SK-N-SH (cell line): Measurements from ENCODE around the gene JOSD2. TPM values are rescaled to one million over a fixed set of nuclear protein-coding genes. Genes with fewer than 3 reads are reported as not detected.
"Not testable (repeated sequence)": the region's sequence is repeated elsewhere in the genome, so short reads cannot be mapped to it uniquely, and the experiment has no call there.

Experiments
- CTCF ChIA-PET: fragments of 300-600, 350-600 bp; formaldehyde crosslinking; extraction: SDS; loops from one replicate; lab custom pipeline; 2021; lab: Yijun Ruan, JAX
- POLR2A ChIA-PET: fragments of 350-600 bp; sonication (Branson Sonifier 250); formaldehyde crosslinking; extraction: SDS; loops from one replicate; lab custom pipeline; 2020; ENCODE audit warnings: antibody characterized with exemption, inconsistent platforms; lab: Yijun Ruan, JAX
- DNase-seq: peaks from one replicate; pipeline ENCODE4 v3.0.0; 2012
- H2AFZ ChIP-seq: fragments of 200-600 bp; sonication (generic); 2 replicates; pipeline ENCODE4 v1.8.1; 2016; ENCODE audit warnings: antibody characterized with exemption, mild to moderate bottlenecking, low read depth
- H3F3A ChIP-seq: fragments of 200-600 bp; sonication (generic); replicated peaks from 2 replicates; pipeline ENCODE3; 2016; ENCODE audit warnings: antibody characterized with exemption, mild to moderate bottlenecking; ENCODE audit not compliant: insufficient read depth
- H3K27ac ChIP-seq, 2 experiments: fragments of 200-500 bp in 1 of 2; fragments of 200-600 bp in 1 of 2; sonication (Bioruptor generic) in 1 of 2; sonication (generic), shearing (Covaris generic) in 1 of 2; 2 replicates each; pipeline versions ENCODE4 v1.5.1 to v1.6.1; 2014 to 2016; ENCODE audit warnings: low read depth in 2 of 2, inconsistent platforms in 1 of 2, low read length in 1 of 2, mild to moderate bottlenecking in 1 of 2, mixed read lengths in 1 of 2
- H3K27me3 ChIP-seq: fragments of 200-600 bp; sonication (generic), shearing (Covaris generic); 2 replicates; pipeline ENCODE4 v1.6.1; 2016; ENCODE audit warnings: mixed run types; ENCODE audit not compliant: insufficient read depth
- H3K36me3 ChIP-seq, 2 experiments: fragments of 200-500 bp in 1 of 2; fragments of 200-600 bp in 1 of 2; sonication (Bioruptor generic) in 1 of 2; sonication (generic) in 1 of 2; replicated peaks in 1 of 2; 2 replicates each; pipeline versions ENCODE3 to v1.5.1; 2014 to 2016; ENCODE audit warnings: low read length in 1 of 2, mild to moderate bottlenecking in 1 of 2; ENCODE audit not compliant: insufficient read depth in 2 of 2, control insufficient read depth in 1 of 2
- H3K4me1 ChIP-seq, 2 experiments: fragments of 200-500 bp in 1 of 2; fragments of 200-600 bp in 1 of 2; sonication (Bioruptor generic) in 1 of 2; sonication (generic), shearing (Covaris generic) in 1 of 2; 2 replicates each; pipeline versions ENCODE4 v1.5.1 to v1.6.1; 2014 to 2016; ENCODE audit warnings: low read depth in 1 of 2, low read length in 1 of 2, mixed run types in 1 of 2; ENCODE audit not compliant: insufficient read depth in 2 of 2, control insufficient read depth in 1 of 2
- H3K4me2 ChIP-seq: fragments of 200-600 bp; sonication (generic), shearing (Covaris generic); 2 replicates; pipeline ENCODE4 v1.6.1; 2017; ENCODE audit warnings: mixed run types
- H3K4me3 ChIP-seq, 2 experiments: fragments of 200-500 bp in 1 of 2; fragments of 200-600 bp in 1 of 2; sonication (Bioruptor generic) in 1 of 2; sonication (generic), shearing (Covaris generic) in 1 of 2; 2 replicates each; pipeline versions ENCODE4 v1.5.1 to v1.8.1; 2014 to 2016; ENCODE audit warnings: low read depth in 2 of 2, inconsistent platforms in 1 of 2, low read length in 1 of 2, mild to moderate bottlenecking in 1 of 2, mixed read lengths in 1 of 2, moderate library complexity in 1 of 2
- H3K79me2 ChIP-seq: fragments of 200-600 bp; sonication (generic); 2 replicates; pipeline ENCODE4 v1.8.1; 2017; ENCODE audit warnings: mild to moderate bottlenecking; ENCODE audit not compliant: insufficient read depth
- H3K9ac ChIP-seq: fragments of 200-600 bp; sonication (generic); 2 replicates; pipeline ENCODE4 v1.6.1; 2017; ENCODE audit warnings: mixed run types
- H3K9me2 ChIP-seq: fragments of 200-600 bp; sonication (generic); 2 replicates; pipeline ENCODE4 v1.6.1; 2017; ENCODE audit warnings: mixed run types
- H3K9me3 ChIP-seq: fragments of 200-600 bp; sonication (generic); 2 replicates; pipeline ENCODE4 v1.6.1; 2017; ENCODE audit warnings: mixed run types, mild to moderate bottlenecking, moderate library complexity
- H4K20me1 ChIP-seq: fragments of 200-600 bp; sonication (generic); 2 replicates; pipeline ENCODE4 v1.6.1; 2017; ENCODE audit warnings: mild to moderate bottlenecking, mixed run types; ENCODE audit not compliant: insufficient read depth
- CHD2 ChIP-seq: fragments of 150-350 bp; IDR thresholded peaks from 2 replicates; pipeline ENCODE4 v1.6.1; 2018; ENCODE audit warnings: low read length; ENCODE audit not compliant: partially characterized antibody
- ELF1 ChIP-seq: IDR thresholded peaks from 2 replicates; pipeline ENCODE4 v1.4.0; 2012
- EP300 ChIP-seq, 2 experiments: IDR thresholded peaks; 2 replicates each; pipeline versions ENCODE4 v1.4.0 to v1.6.1; 2012; ENCODE audit warnings: borderline replicate concordance in 1 of 2, low read depth in 1 of 2, low read length in 1 of 2
- FOXM1 ChIP-seq: IDR thresholded peaks from 2 replicates; pipeline ENCODE4 v1.4.0; 2012; ENCODE audit warnings: low read depth, mild to moderate bottlenecking
- GATA2 ChIP-seq: sonication (generic); formaldehyde crosslinking; IDR thresholded peaks from 2 replicates; pipeline ENCODE4 v1.5.0; 2020; ENCODE audit warnings: mild to moderate bottlenecking, missing genetic modification reagents
- JUND ChIP-seq: IDR thresholded peaks from 2 replicates; pipeline ENCODE4 v1.4.0; 2012
- MEF2A ChIP-seq: IDR thresholded peaks from 2 replicates; pipeline ENCODE4 v1.4.0; 2012; ENCODE audit warnings: low read depth, borderline replicate concordance
- MXI1 ChIP-seq: IDR thresholded peaks from 2 replicates; pipeline ENCODE4 v1.6.1; 2012; ENCODE audit warnings: mild to moderate bottlenecking, low read depth, low read length, improper control_type of control experiment
- NFIC ChIP-seq: IDR thresholded peaks from 2 replicates; pipeline ENCODE4 v1.4.0; 2012; ENCODE audit warnings: borderline replicate concordance
- POLR2AphosphoS5 ChIP-seq: IDR thresholded peaks from 2 replicates; pipeline ENCODE4 v1.6.1; 2012; ENCODE audit warnings: low read depth, low read length
- RAD21 ChIP-seq: IDR thresholded peaks from 2 replicates; pipeline ENCODE4 v1.6.1; 2012; ENCODE audit warnings: mild to moderate bottlenecking, low read length
- RCOR1 ChIP-seq: fragments of 150-350 bp; IDR thresholded peaks from 2 replicates; pipeline ENCODE4 v1.6.1; 2017; ENCODE audit warnings: antibody characterized with exemption, low read length
- RFX5 ChIP-seq: IDR thresholded peaks from 2 replicates; pipeline ENCODE4 v1.6.1; 2012; ENCODE audit warnings: mild to moderate bottlenecking, improper control_type of control experiment, low read length
- RXRA ChIP-seq: IDR thresholded peaks from 2 replicates; pipeline ENCODE4 v1.4.0; 2012; ENCODE audit warnings: low read depth, mild to moderate bottlenecking, borderline replicate concordance
- SMC3 ChIP-seq: IDR thresholded peaks from 2 replicates; pipeline ENCODE4 v1.6.1; 2012; ENCODE audit warnings: low read depth, low read length, improper control_type of control experiment
- TAF1 ChIP-seq: IDR thresholded peaks from 2 replicates; pipeline ENCODE4 v1.6.1; 2012; ENCODE audit warnings: low read depth, mild to moderate bottlenecking, low read length, moderate library complexity, borderline replicate concordance
- TCF12 ChIP-seq: IDR thresholded peaks from 2 replicates; pipeline ENCODE4 v1.4.0; 2012
- TEAD4 ChIP-seq: IDR thresholded peaks from 2 replicates; pipeline ENCODE4 v1.4.0; 2012; ENCODE audit warnings: mild to moderate bottlenecking, borderline replicate concordance; ENCODE audit not compliant: insufficient read depth
- WGBS: methylation state at CpG from one replicate; pipeline ENCODE4 v1.1.6; 2017; ENCODE audit warnings: low lambda C conversion rate; 5-methylcytosine and 5-hydroxymethylcytosine counted together
- polyA plus RNA-seq, 3 experiments: library from polyadenylated mRNA; depleted of rRNA; stranded (reverse); fragments of >200 nt; gene quantifications; 2 replicates each; pipeline ENCODE4 v1.2.3, GENCODE V29; 2012
- TF ChIP-seq, protein P1 (sequence below): fragments of 150-350 bp; IDR thresholded peaks from 2 replicates; pipeline ENCODE4 v1.6.1; 2017; ENCODE audit warnings: antibody characterized with exemption, low read length, low read depth, borderline replicate concordance
- TF ChIP-seq, protein P2 (sequence below): IDR thresholded peaks from 2 replicates; pipeline ENCODE4; 2012
- TF ChIP-seq, protein P3 (sequence below): IDR thresholded peaks from 2 replicates; pipeline ENCODE4 v1.4.0; 2012; ENCODE audit warnings: low read depth, borderline replicate concordance

JOSD2 gene
- polyA plus RNA-seq, 1 of the 3 experiments (the other 2 are of a cell fraction), result 81.2 TPM

DNA sequence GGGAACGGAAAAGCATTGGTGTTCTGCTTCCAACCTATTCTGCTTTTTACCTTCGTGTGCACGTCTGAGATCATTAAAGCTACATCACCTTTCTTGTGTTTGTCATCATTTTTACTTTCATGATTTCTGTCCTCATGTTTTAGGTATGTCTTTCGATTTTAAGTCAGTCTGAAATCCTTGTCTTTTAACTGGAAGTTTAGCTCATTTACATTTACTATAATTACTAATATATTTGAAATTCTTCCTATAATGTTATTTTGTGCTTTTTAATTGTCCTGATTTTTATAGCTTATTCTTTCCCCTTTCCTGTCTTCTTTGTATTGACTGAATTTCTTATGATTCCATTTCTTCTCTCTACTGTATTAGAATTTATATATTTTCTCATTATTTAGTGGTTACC is 22.0 kb upstream of the JOSD2 start:
- no peaks in the 10 kb centered on the region for H4K20me1 ChIP-seq
- no peak overlapping the region for H3K9ac ChIP-seq
- no peaks in the 10 kb centered on the region for H3K27me3 ChIP-seq
- no peaks in the 10 kb centered on the region; the same call in 1 of the 2 replicates for H3K9me3 ChIP-seq
- no peaks in the 10 kb centered on the region for H3F3A ChIP-seq
- H3K36me3 ChIP-seq, result peaks cover 0 to 13% of the 10 kb centered on the region in 2 experiments
- no peak for DNase-seq
- TF ChIP-seq GATA2 (CRISPR knock-in tag) (no peak), SMC3 (no peak), RAD21 (no peak)
- CTCF ChIA-PET, result interaction anchor here (0.9 to 1.6 kb wide), 3 partner anchors 15 to 23 kb away, joined by 3 to 4 read pairs (median 3); no protein-coding TSS in a partner anchor
- no peaks in the 10 kb centered on the region for H3K79me2 ChIP-seq
- POLR2A ChIA-PET, result interaction anchor here (0.6 kb wide), 2 partner anchors 8 to 50 kb away, joined by 3 read pairs; no protein-coding TSS in a partner anchor
- H3K27ac ChIP-seq, result no peak overlapping the region
- no peak overlapping the region for H3K4me3 ChIP-seq
- H3K4me1 ChIP-seq, result peaks cover 0 to 3% of the 10 kb centered on the region in 2 experiments; a peak in 1 of 4 replicates
- WGBS, result 58% methylated on average over 4 of the region's 4 CpGs
- no peaks in the 10 kb centered on the region for H3K9me2 ChIP-seq
- no peak overlapping the region for H2AFZ ChIP-seq
- no peak overlapping the region for H3K4me2 ChIP-seq

DNA sequence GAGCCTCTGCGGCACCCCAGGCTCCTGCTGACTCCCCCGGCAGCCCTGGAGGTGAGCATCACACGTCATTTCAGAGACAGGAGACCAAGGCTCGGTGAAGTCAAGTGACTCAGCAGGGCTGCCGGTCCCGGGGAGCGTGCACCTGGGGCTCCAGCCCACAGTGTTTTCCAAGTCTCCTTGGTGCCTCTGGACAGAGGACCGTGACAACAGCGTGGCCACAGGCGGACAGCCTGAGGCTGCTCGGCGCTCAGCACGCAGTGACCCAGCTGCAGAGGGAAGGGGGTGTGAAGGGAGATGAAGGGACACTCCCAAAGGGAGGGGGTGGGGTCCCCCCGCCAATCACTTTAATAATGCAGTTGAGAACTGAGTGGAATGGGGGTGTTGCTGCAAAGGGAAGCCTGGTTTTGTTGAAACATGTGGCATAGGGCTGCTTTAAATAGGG is 20.2 kb upstream of the JOSD2 start:
- H3K4me2 ChIP-seq, result no peak overlapping the region
- no peak overlapping the region for H3K9ac ChIP-seq
- no peaks in the 10 kb centered on the region for H3K9me2 ChIP-seq
- ChIA-PET POLR2A (no interaction called here), CTCF (no interaction called here)
- no peaks in the 10 kb centered on the region for H3K27me3 ChIP-seq
- H3K27ac ChIP-seq, result no peak overlapping the region
- H3K79me2 ChIP-seq, result no peaks in the 10 kb centered on the region
- H3K4me1 ChIP-seq, result peaks cover 0 to 3% of the 10 kb centered on the region in 2 experiments; a peak in 1 of 4 replicates
- H2AFZ ChIP-seq, result no peak overlapping the region
- DNase-seq, result no peak
- H4K20me1 ChIP-seq, result no peaks in the 10 kb centered on the region
- H3K9me3 ChIP-seq, result no peaks in the 10 kb centered on the region; the same call in 1 of the 2 replicates
- H3F3A ChIP-seq, result no peaks in the 10 kb centered on the region
- peaks cover 0 to 13% of the 10 kb centered on the region in 2 experiments for H3K36me3 ChIP-seq
- WGBS, result 68% methylated on average over 10 of the region's 14 CpGs
- TF ChIP-seq RFX5 (no peak), TEAD4 (no peak), EP300 (IDR thresholded peaks at IDR 0.05; ENCODE audit: borderline replicate concordance in 1 of 2, low read depth in 1 of 2, low read length in 1 of 2) (no peak), RCOR1 (no peak), ELF1 (no peak), TAF1 (no peak), CHD2 (no peak), RXRA (no peak), MXI1 (no peak), JUND (no peak), NFIC (no peak), FOXM1 (no peak), POLR2AphosphoS5 (no peak), MEF2A (no peak), GATA2 (CRISPR knock-in tag) (no peak), TCF12 (no peak)
- TF ChIP-seq, protein P1, sequence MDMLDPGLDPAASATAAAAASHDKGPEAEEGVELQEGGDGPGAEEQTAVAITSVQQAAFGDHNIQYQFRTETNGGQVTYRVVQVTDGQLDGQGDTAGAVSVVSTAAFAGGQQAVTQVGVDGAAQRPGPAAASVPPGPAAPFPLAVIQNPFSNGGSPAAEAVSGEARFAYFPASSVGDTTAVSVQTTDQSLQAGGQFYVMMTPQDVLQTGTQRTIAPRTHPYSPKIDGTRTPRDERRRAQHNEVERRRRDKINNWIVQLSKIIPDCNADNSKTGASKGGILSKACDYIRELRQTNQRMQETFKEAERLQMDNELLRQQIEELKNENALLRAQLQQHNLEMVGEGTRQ, result no peak
- TF ChIP-seq, protein P2, sequence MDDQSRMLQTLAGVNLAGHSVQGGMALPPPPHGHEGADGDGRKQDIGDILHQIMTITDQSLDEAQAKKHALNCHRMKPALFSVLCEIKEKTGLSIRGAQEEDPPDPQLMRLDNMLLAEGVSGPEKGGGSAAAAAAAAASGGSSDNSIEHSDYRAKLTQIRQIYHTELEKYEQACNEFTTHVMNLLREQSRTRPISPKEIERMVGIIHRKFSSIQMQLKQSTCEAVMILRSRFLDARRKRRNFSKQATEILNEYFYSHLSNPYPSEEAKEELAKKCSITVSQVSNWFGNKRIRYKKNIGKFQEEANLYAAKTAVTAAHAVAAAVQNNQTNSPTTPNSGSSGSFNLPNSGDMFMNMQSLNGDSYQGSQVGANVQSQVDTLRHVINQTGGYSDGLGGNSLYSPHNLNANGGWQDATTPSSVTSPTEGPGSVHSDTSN, result no peak
- TF ChIP-seq, protein P3, sequence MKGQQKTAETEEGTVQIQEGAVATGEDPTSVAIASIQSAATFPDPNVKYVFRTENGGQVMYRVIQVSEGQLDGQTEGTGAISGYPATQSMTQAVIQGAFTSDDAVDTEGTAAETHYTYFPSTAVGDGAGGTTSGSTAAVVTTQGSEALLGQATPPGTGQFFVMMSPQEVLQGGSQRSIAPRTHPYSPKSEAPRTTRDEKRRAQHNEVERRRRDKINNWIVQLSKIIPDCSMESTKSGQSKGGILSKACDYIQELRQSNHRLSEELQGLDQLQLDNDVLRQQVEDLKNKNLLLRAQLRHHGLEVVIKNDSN, result no peak
- H3K4me3 ChIP-seq, result no peak overlapping the region

DNA sequence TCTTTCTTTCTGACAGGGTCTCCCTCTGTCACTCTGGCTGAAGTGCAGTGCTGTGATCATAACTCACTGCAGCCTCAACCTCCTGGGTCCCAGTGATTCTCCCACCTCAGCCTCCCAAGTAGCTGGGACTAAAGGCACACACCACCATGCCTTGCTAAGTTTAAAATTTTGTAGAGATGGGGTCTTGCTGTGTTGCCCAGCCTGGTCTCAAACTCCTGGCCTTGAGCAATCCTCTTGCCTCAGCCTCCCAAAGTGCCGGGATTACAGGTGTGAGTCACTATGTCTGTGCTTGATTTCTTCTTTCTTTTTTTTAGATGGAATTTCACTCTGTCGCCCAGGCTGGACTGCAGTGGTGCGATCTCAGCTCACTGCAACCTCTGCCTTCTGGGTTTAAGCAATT is 17.1 kb upstream of the JOSD2 start:
- POLR2A ChIA-PET, H3K4me1 ChIP-seq: not testable (repeated sequence)
- WGBS, result 73% methylated on average over 3 of the region's 3 CpGs

More for the DNA sequence above, 17.1 kb upstream of the JOSD2 start:
- not testable (repeated sequence) for H2AFZ ChIP-seq, H3F3A ChIP-seq, H4K20me1 ChIP-seq, H3K27ac ChIP-seq, H3K9me2 ChIP-seq, H3K79me2 ChIP-seq, H3K27me3 ChIP-seq, H3K9me3 ChIP-seq, H3K36me3 ChIP-seq, DNase-seq, H3K4me3 ChIP-seq, H3K9ac ChIP-seq, H3K4me2 ChIP-seq
- CTCF ChIA-PET, result interaction anchor here (1.3 to 3.2 kb wide), 3 partner anchors 9 to 29 kb away, joined by 4 to 36 read pairs (median 15); no protein-coding TSS in a partner anchor
